BLaER1 (cell line): Measurements from ENCODE around the gene HTR4.

Source experiments
- H3K27ac ChIP-seq: shearing (Covaris generic); formaldehyde crosslinking; 2 replicates; pipeline ENCODE4 v1.8.1; 2022
- H3K27me3 ChIP-seq: shearing (Covaris generic); formaldehyde crosslinking; 2 replicates; pipeline ENCODE4 v1.8.1; 2022
- H3K36me3 ChIP-seq: shearing (Covaris generic); formaldehyde crosslinking; 2 replicates; pipeline ENCODE4 v1.8.1; 2022
- H3K4me1 ChIP-seq: shearing (Covaris generic); formaldehyde crosslinking; 2 replicates; pipeline ENCODE4 v1.8.1; 2022
- H3K4me2 ChIP-seq: shearing (Covaris generic); formaldehyde crosslinking; 2 replicates; pipeline ENCODE4 v1.8.1; 2022
- H3K4me3 ChIP-seq: shearing (Covaris generic); formaldehyde crosslinking; 2 replicates; pipeline ENCODE4 v1.8.1; 2022
- H3K9ac ChIP-seq: shearing (Covaris generic); formaldehyde crosslinking; 2 replicates; pipeline ENCODE4 v1.8.1; 2022
- H3K9me3 ChIP-seq: shearing (Covaris generic); formaldehyde crosslinking; 2 replicates; pipeline ENCODE4 v1.8.1; 2022
- H4K20me1 ChIP-seq: shearing (Covaris generic); formaldehyde crosslinking; 2 replicates; pipeline ENCODE4 v1.8.1; 2022
- Cebpa-rat ChIP-seq: shearing (Covaris generic); IDR thresholded peaks from 2 replicates; pipeline ENCODE4 v1.8.1; 2022

Gene HTR4

DNA sequence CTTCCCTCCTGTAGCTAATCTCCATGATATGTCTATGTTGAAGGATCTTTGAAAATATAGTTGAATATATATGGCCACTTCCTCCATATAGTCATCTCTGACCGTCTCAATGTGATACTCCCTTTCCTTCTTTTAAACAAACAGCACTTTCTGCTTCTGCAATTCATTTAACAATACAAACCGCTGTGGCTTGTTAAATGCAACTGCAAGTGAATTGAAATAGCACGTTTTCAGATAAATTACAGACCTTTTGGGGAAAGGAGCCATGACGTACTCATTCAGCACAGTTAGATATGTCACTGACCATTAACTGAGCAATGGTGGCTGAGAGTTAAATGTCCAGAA, 188.1 kb downstream of the HTR4 start:
- Histone ChIP-seq H3K27ac (no peak overlapping the region), H3K36me3 (no peaks in the 10 kb centered on the region), H3K9ac (no peak overlapping the region), H3K4me1 (no peaks in the 10 kb centered on the region), H3K4me2 (no peak overlapping the region), H3K9me3 (no peaks in the 10 kb centered on the region), H3K4me3 (no peak overlapping the region), H3K27me3 (no peaks in the 10 kb centered on the region), H4K20me1 (no peaks in the 10 kb centered on the region)
- TF ChIP-seq Cebpa-rat: no peak

DNA sequence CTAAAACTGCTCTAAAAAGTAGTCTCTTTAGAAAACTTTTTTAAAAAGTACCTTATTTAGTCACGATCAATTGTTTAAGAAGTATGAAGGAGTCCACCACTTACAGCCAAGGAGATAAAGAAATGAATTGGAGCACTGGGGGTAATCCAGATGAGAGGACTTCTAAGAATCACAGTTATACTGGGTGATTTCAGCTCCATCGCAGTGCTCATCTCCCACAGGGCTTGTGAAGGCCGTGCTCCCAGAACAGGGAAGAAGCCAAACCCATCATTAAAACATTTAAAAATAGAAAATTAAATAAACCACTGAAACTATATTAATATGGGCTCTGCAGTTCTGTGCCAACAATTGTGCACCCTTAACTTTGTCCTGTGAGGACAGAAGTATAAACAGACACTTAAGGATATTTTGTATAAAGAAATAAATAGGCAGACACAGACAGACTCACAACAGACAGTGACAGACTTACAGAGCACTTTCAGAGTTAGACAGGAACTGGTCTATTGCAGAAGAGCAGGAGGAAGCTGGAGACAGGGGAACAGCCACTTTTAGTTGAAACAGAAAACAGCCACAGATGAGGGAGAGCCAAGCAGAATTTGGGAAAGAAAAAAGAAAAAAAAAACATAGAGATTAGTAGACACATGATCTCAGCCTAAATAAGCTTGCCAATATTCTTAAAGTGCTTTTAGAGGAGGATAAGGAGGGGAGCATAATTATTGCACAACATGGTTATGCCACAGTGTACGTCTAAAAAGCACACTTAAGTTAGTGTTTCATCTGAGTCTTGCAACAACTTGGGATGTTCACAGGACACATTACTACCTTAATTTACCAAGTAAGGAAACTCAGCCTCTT, 188.7 kb downstream of the HTR4 start:
- no peak overlapping the region for H3K4me3 ChIP-seq
- H3K4me1 ChIP-seq: no peaks in the 10 kb centered on the region
- no peaks in the 10 kb centered on the region for H3K36me3 ChIP-seq
- no peak overlapping the region for H3K27ac ChIP-seq
- H3K27me3 ChIP-seq: no peaks in the 10 kb centered on the region
- H3K9me3 ChIP-seq: no peaks in the 10 kb centered on the region
- H4K20me1 ChIP-seq: no peaks in the 10 kb centered on the region
- H3K9ac ChIP-seq: no peak overlapping the region
- no peak overlapping the region for H3K4me2 ChIP-seq
- no peak for TF ChIP-seq Cebpa-rat

DNA sequence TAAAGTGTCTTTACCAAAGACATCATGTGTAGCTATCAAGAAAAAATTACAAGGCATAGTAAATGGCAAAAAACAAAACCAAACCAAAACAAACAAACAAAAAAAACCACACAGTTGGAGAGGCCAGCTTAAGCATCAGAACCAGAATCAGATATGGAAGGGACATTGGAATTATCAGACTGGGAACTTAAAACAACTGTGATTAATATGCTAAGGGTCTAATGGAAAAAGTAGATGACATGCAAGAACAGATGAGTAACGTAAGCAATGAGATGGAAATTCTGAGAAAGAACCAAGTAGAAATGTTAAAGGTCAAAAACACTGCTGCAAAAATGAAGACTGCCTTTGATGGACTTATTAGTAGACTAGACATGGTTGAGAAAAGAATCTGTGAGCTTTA, 194.7 kb downstream of the HTR4 start:
- TF ChIP-seq Cebpa-rat: no peak
- no peaks in the 10 kb centered on the region for H3K4me1 ChIP-seq
- no peak overlapping the region for H3K4me2 ChIP-seq
- H3K27me3 ChIP-seq: no peaks in the 10 kb centered on the region
- no peaks in the 10 kb centered on the region for H3K36me3 ChIP-seq
- H4K20me1 ChIP-seq: no peaks in the 10 kb centered on the region
- no peak overlapping the region for H3K4me3 ChIP-seq
- H3K9ac ChIP-seq: no peak overlapping the region
- no peaks in the 10 kb centered on the region for H3K9me3 ChIP-seq
- no peak overlapping the region for H3K27ac ChIP-seq

DNA sequence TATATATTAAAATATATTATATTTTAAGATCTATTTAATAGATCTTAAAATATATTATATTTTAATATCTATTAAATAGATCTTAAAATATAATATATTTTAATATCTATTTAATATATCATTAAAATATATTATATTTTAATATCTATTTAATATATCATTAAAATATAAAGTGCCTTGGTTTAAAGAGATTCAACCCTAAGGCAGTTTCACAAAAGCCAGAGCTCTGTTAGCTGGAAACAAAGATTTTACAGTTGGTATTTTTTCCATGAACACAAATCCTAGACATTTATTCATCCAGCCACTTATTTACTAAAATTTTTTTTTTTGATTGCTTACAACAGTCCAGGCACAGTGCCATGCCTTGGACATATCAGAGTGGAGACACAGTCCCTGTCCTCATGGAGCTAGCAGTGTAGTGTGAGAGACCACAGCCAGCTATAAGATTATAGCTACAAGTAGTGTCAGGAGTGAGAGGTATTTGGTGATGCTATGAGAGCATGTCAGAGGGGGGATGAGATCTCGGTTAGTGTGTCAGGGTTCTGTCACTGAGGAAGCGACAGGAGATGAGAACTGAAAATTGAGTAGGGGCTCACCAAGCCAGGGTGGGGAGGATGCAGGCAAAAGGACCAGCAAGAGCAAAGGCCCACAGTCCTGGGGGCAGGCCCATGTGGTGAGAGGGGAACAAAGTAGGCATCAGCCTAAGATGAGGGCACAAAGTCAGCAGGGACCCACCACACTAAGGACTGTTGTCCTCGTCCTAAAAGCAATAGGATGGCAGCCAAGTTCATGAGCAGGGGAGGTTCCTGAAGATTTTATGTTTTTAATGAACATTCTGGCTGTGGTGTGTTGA, 196.1 kb downstream of the HTR4 start:
- Histone ChIP-seq H3K27ac (no peak overlapping the region), H3K4me3 (no peak overlapping the region), H3K9me3 (no peaks in the 10 kb centered on the region), H4K20me1 (no peaks in the 10 kb centered on the region), H3K9ac (no peak overlapping the region), H3K4me1 (no peaks in the 10 kb centered on the region), H3K27me3 (no peaks in the 10 kb centered on the region), H3K36me3 (no peaks in the 10 kb centered on the region), H3K4me2 (no peak overlapping the region)
- TF ChIP-seq Cebpa-rat: no peak

DNA sequence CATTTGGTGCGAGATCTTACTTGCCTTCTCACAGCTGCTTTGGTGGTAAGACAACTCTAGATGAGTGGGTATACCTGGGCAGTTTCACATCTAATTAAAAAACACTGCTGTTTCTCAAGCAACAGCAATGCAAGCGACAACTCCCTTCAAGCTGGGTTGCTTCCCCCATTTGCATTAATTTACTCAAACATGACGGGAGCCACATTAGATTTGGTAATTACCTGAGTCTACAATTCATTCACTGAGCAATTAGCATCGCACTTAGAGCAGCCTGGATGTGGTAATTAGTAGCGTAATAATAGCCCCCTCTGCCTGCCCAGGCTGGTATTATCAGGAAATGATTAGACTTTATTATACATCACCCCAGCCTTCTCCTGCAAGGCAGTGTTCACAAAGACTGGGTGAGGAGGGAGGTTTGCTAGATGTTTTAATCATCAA, 197.1 kb downstream of the HTR4 start:
- Histone ChIP-seq H3K27ac (no peak overlapping the region), H3K4me2 (no peak overlapping the region), H3K9me3 (no peaks in the 10 kb centered on the region), H3K9ac (no peak overlapping the region), H3K4me3 (no peak overlapping the region), H3K36me3 (no peaks in the 10 kb centered on the region), H3K27me3 (no peaks in the 10 kb centered on the region), H3K4me1 (no peaks in the 10 kb centered on the region), H4K20me1 (no peaks in the 10 kb centered on the region)
- TF ChIP-seq Cebpa-rat: no peak

DNA sequence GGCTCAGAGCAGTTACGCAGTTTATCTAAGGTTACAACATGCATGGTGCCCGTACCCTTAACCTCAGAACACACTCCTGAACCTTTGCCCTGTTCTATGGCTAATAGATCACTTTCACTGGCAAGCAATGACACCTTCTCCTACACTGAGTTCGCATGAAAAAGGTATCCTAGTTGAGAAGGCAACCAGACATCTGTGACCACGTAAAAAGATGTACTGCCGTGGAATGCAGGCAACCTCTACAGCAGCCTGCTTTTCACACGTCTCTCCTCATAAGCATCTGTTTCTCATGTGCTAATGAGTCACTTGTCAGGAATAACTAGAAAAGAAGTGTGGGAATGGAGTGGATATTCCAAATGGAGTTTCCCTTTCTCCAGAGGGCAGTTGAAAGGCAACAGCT, 199.1 kb downstream of the HTR4 start:
- Histone ChIP-seq H3K9ac (no peak overlapping the region), H3K4me2 (no peak overlapping the region)

DNA sequence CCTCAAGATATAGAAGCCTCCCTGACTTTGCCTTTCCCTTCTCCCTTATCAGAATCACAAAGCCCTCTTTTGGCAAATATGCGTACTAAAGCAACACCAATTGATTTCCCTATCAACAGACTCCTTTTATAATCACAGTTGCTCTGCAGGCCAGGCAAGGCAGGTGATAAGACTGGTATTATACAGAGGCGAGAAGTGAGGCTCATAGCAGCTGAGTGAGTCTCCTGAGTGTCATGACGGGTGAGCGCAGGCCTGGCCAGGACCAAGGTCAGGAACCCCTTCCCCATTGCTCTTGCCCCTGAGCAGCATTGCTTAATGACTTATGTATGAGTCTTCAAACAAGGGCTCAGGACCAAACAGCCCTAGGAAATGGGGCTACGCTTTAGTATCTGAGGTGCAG, 199.8 kb downstream of the HTR4 start:
- Histone ChIP-seq H3K9me3 (no peaks in the 10 kb centered on the region), H4K20me1 (no peaks in the 10 kb centered on the region), H3K27me3 (no peaks in the 10 kb centered on the region), H3K4me2 (no peak overlapping the region), H3K9ac (no peak overlapping the region), H3K27ac (no peak overlapping the region), H3K36me3 (no peaks in the 10 kb centered on the region), H3K4me3 (no peak overlapping the region), H3K4me1 (no peaks in the 10 kb centered on the region)
- no peak for TF ChIP-seq Cebpa-rat

More for the DNA sequence above, 199.1 kb downstream of the HTR4 start:
- H3K9me3 ChIP-seq: no peaks in the 10 kb centered on the region
- no peak for TF ChIP-seq Cebpa-rat
- H3K36me3 ChIP-seq: no peaks in the 10 kb centered on the region
- H3K4me1 ChIP-seq: no peaks in the 10 kb centered on the region
- H3K27me3 ChIP-seq: no peaks in the 10 kb centered on the region
- H4K20me1 ChIP-seq: no peaks in the 10 kb centered on the region
- no peak overlapping the region for H3K27ac ChIP-seq
- no peak overlapping the region for H3K4me3 ChIP-seq

DNA sequence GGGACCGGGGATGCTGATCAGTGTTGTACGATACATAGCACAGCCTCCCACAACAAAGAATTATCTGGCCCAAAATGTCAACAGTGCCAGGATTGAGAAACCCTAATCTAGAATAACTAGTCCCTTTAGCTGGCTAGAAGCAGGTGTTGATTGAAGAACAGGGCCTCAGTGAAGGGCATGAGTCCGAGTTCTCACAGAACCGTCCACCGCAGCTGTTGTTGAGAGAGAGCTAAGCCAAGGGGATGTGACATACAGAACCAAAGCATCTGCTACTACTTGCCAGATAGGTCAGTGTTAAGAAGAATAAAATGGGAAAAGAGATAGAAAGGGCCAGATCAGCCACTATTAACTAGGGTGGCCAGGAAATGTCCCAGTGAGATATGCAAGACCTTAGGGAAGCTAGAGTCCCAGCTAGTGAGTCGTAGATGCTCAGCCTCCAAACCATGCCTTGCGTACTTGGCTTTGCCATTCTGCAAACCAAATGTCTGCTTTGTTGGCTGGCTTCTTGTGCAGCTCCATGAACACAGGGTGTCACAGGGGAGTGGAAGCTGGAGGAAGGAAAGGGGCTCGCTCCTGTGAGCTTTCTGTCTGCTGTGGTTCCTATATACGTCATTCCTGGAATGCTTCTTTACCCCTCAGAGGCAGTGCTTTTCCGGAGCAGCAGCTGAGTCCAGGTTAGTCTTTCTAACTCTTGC, 201.7 kb downstream of the HTR4 start:
- Histone ChIP-seq H3K36me3 (no peaks in the 10 kb centered on the region), H3K27ac (no peak overlapping the region), H3K9ac (no peak overlapping the region), H4K20me1 (no peaks in the 10 kb centered on the region), H3K4me2 (no peak overlapping the region), H3K27me3 (no peaks in the 10 kb centered on the region), H3K4me3 (no peak overlapping the region), H3K9me3 (no peaks in the 10 kb centered on the region), H3K4me1 (no peaks in the 10 kb centered on the region)
- no peak for TF ChIP-seq Cebpa-rat

DNA sequence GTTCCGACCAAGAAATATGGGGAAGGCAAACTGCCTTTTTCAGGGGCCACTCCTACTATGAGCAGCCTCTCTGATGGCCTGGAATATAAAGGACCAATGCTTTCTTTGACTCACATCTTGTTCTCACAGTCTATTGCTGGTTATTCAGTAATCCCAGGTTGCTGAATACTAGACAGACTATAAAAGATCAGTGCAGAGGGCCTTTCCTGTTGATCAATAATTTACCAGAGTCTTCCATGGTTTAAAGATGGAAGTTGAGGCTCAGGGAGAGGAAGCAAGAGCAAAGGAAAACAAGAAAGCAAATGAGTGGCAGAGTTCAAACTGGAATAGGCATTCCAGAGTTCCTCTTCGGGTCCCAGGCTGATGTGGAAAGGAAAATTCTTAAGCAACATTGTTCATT, 207.7 kb downstream of the HTR4 start:
- no peak for TF ChIP-seq Cebpa-rat

DNA sequence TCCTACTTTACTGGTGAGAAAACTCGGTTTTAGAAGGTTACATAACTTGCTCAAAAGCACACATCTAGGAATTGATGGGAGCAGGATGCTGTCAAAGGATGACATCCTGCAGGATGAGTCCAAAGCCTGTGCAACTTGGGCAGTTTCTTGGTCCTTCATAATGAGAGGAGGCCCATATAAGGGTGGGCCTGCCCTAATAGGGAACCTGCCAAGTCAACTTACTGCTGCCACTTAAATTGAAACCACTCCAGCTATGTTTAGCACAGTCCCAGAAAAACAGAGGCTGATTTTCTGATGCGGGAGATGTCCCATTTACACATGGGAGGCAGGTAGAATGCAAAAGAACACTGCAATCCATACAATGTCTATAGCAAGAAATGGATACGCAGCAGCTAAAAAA, 208.7 kb downstream of the HTR4 start:
- TF ChIP-seq Cebpa-rat: no peak
- Histone ChIP-seq H3K9me3 (no peaks in the 10 kb centered on the region), H3K9ac (no peak overlapping the region), H3K27me3 (no peaks in the 10 kb centered on the region), H4K20me1 (no peaks in the 10 kb centered on the region), H3K4me2 (no peak overlapping the region), H3K36me3 (peaks cover 26% of the 10 kb centered on the region), H3K4me1 (no peaks in the 10 kb centered on the region), H3K4me3 (no peak overlapping the region), H3K27ac (no peak overlapping the region)

More for the DNA sequence above, 207.7 kb downstream of the HTR4 start:
- H3K4me1 ChIP-seq: no peaks in the 10 kb centered on the region
- H3K4me3 ChIP-seq: no peak overlapping the region
- H3K9ac ChIP-seq: no peak overlapping the region
- H3K36me3 ChIP-seq: peaks cover 17% of the 10 kb centered on the region
- H3K27ac ChIP-seq: no peak overlapping the region
- H3K4me2 ChIP-seq: no peak overlapping the region
- no peaks in the 10 kb centered on the region for H3K27me3 ChIP-seq
- H3K9me3 ChIP-seq: no peaks in the 10 kb centered on the region
- H4K20me1 ChIP-seq: no peaks in the 10 kb centered on the region
